ENCODE results near the gene FAM47E.

DNA sequence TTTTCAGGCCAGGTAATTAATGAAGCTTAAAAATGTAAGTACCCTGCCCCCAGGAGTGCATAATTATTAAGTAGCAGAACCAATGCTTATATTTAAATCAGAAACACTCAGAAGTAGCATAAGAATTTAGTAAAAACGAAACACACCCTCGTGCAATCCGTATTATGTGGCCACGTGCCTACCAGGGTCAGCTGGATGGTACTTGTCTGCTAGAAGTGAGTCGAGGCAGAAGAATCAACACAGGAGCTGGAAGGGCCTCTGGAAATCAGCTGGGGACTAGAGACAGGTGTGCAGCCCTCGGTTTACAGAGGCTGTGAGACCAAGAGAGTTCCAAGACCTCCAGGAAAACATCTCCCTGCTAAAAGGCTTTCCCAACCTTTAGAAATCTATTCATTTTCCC, 559 bp upstream of the FAM47E start:
- TF ChIP-seq POLR2A (IDR thresholded peaks at IDR 0.05) = no peak
- TF ChIP-seq, protein P1, sequence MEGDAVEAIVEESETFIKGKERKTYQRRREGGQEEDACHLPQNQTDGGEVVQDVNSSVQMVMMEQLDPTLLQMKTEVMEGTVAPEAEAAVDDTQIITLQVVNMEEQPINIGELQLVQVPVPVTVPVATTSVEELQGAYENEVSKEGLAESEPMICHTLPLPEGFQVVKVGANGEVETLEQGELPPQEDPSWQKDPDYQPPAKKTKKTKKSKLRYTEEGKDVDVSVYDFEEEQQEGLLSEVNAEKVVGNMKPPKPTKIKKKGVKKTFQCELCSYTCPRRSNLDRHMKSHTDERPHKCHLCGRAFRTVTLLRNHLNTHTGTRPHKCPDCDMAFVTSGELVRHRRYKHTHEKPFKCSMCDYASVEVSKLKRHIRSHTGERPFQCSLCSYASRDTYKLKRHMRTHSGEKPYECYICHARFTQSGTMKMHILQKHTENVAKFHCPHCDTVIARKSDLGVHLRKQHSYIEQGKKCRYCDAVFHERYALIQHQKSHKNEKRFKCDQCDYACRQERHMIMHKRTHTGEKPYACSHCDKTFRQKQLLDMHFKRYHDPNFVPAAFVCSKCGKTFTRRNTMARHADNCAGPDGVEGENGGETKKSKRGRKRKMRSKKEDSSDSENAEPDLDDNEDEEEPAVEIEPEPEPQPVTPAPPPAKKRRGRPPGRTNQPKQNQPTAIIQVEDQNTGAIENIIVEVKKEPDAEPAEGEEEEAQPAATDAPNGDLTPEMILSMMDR (IDR thresholded peaks at IDR 0.05) = no peak
